SJCRH30 (cell line): ENCODE measurements around the gene RRAD. TPM values are rescaled to one million over a fixed set of nuclear protein-coding genes. Genes with fewer than 3 reads are reported as not detected.
A peak's percentile ranks its signal among the peaks of the same experiment; 100 is the strongest.

Experiments
- DNase-seq, 2 experiments: peaks; one replicate each; pipeline ENCODE4 v3.0.0-alpha.2; 2015 to 2020
- H3K27ac ChIP-seq: fragments of 250-450 bp; sonication (Bioruptor Pico); 2 replicates; pipeline ENCODE4 v1.5.1; 2020; ENCODE audit warnings: mild to moderate bottlenecking, moderate library complexity
- H3K27me3 ChIP-seq: fragments of 250-450 bp; sonication (Bioruptor Pico); 2 replicates; pipeline ENCODE4 v1.5.1; 2020; ENCODE audit warnings: mild to moderate bottlenecking, moderate library complexity
- H3K36me3 ChIP-seq: fragments of 250-450 bp; sonication (Bioruptor Pico); 2 replicates; pipeline ENCODE4 v1.5.1; 2020; ENCODE audit warnings: mild to moderate bottlenecking, moderate library complexity
- H3K4me1 ChIP-seq: fragments of 250-450 bp; sonication (Bioruptor Pico); 2 replicates; pipeline ENCODE4 v1.5.1; 2020; ENCODE audit warnings: mild to moderate bottlenecking, moderate library complexity
- H3K4me3 ChIP-seq: fragments of 250-450 bp; sonication (Bioruptor Pico); 2 replicates; pipeline ENCODE4 v1.5.1; 2020; ENCODE audit warnings: mild to moderate bottlenecking, moderate library complexity
- H3K9me3 ChIP-seq: fragments of 250-450 bp; sonication (Bioruptor Pico); replicated peaks from 2 replicates; pipeline ENCODE4 v1.5.1; 2020; ENCODE audit warnings: mild to moderate bottlenecking, moderate library complexity
- total RNA-seq: library from RNA; depleted of rRNA; stranded (reverse); fragments of >200 nt; shearing (Covaris generic); gene quantifications from 2 replicates; pipeline ENCODE4 v1.2.3, GENCODE V29; 2014

Gene RRAD
- total RNA-seq, 1 experiment from 2014 or later: 0.49 TPM

DNA sequence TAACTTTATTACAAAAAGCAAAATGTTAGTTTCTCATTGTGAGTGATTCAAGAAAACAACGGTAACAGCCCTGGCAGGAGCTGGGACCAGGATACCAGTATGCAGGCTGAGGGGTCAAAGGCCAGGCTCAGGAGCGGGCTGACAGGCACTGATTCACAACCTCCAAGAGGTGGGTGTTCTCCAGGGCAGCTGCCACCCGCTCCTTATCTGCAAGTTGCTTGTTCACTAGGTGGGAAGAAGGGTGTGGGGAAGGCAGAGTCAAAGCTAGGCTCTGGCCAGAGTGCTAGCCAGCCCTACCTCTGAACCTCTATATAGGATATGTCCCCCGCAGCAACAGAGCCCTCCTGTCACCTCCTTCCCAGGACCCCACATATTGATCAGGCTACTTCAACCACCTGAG lies 6.7 kb upstream of the RRAD start:
- Histone ChIP-seq H3K27ac (no peak overlapping the region), H3K4me1 (peaks cover 21% of the 10 kb centered on the region), H3K4me3 (no peak overlapping the region), H3K9me3 (no peaks in the 10 kb centered on the region), H3K36me3 (no peaks in the 10 kb centered on the region), H3K27me3 (no peaks in the 10 kb centered on the region)
- no peak for DNase-seq

GRCh38 chr16:66931665-66932064 lies 6.3 kb upstream of the RRAD start:
- no peak for DNase-seq
- H3K36me3 ChIP-seq: no peaks in the 10 kb centered on the region
- no peak overlapping the region for H3K4me3 ChIP-seq
- H3K4me1 ChIP-seq: peaks cover 25% of the 10 kb centered on the region
- H3K27me3 ChIP-seq: no peaks in the 10 kb centered on the region
- no peak overlapping the region for H3K27ac ChIP-seq
- no peaks in the 10 kb centered on the region for H3K9me3 ChIP-seq

DNA sequence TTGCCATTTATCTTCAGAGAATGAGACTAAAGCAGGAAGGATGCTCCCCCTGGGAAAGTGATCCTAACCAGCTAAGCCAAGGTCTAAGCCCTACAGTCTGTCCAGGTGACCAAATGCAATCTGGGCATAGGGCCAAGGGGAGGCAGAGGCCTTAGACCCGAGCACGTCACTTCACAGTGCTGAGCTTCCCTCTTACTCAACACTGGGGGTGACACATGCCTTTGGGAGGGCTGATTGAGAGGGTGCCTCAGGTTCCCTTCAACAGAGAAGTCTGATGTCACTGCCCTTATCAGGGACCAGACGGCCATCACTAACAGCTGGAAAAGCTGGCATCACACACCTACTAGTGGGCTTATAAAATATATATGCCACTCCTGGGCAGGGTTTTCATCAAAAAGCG lies 4.9 kb upstream of the RRAD start:
- Histone ChIP-seq H3K9me3 (no peaks in the 10 kb centered on the region), H3K4me3 (no peak overlapping the region), H3K36me3 (no peaks in the 10 kb centered on the region), H3K27me3 (no peaks in the 10 kb centered on the region), H3K4me1 (peaks cover 34% of the 10 kb centered on the region), H3K27ac (no peak overlapping the region)
- no peak for DNase-seq

GRCh38 chr16:66928702-66929388 lies 3.5 kb upstream of the RRAD start:
- peak; percentile 71 to 72 for DNase-seq
- Histone ChIP-seq H3K27ac (no peak overlapping the region), H3K36me3 (no peaks in the 10 kb centered on the region), H3K27me3 (peaks cover 5% of the 10 kb centered on the region), H3K4me3 (no peak overlapping the region), H3K9me3 (no peaks in the 10 kb centered on the region), H3K4me1 (peaks cover 34% of the 10 kb centered on the region)

- Histone ChIP-seq H3K27me3 (peaks cover 8% of the 10 kb centered on the region), H3K4me1 (peaks cover 37% of the 10 kb centered on the region), H3K36me3 (no peaks in the 10 kb centered on the region), H3K9me3 (no peaks in the 10 kb centered on the region), H3K4me3 (no peak overlapping the region), H3K27ac (no peak overlapping the region)
- peak; percentile 48 to 54 for DNase-seq
These were observed 2.7 kb upstream of the RRAD start for GRCh38 chr16:66927918-66928649.

DNA sequence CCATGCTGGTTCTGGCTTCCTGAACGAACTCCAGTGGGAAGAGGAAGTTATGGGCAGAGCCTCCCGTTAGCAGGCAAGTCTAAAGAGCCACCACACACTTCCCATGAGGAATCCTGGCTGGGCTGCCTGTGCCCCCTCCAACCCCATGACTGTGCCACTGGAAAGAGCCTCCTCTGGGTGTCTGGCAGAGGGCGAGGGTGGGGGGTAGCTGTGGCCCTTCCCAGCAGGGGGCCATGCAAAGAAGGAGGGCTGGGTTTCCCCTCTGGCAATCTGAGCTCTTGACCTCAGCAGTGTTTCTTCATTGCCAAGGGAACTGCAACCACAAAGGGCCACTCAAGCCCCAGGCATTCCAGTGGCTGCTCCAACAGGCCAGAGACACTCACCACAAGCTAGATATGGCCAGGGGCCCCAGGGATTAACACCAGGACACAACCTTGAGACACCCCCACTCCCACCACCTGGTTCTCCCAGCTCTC lies 1.7 kb upstream of the RRAD start:
- H3K27ac ChIP-seq: no peak overlapping the region
- H3K9me3 ChIP-seq: no peaks in the 10 kb centered on the region
- peaks cover 40% of the 10 kb centered on the region for H3K4me1 ChIP-seq
- DNase-seq: peak; percentile 83 to 84
- no peak overlapping the region for H3K4me3 ChIP-seq
- H3K27me3 ChIP-seq: peaks cover 8% of the 10 kb centered on the region
- H3K36me3 ChIP-seq: no peaks in the 10 kb centered on the region

- H3K4me3 ChIP-seq: no peak overlapping the region
- H3K27ac ChIP-seq: no peak overlapping the region
- DNase-seq: no peak
- no peaks in the 10 kb centered on the region for H3K9me3 ChIP-seq
- H3K4me1 ChIP-seq: peaks cover 40% of the 10 kb centered on the region
- H3K36me3 ChIP-seq: no peaks in the 10 kb centered on the region
- peaks cover 13% of the 10 kb centered on the region for H3K27me3 ChIP-seq
These were observed 1.0 kb upstream of the RRAD start for GRCh38 chr16:66926171-66926947.

DNA sequence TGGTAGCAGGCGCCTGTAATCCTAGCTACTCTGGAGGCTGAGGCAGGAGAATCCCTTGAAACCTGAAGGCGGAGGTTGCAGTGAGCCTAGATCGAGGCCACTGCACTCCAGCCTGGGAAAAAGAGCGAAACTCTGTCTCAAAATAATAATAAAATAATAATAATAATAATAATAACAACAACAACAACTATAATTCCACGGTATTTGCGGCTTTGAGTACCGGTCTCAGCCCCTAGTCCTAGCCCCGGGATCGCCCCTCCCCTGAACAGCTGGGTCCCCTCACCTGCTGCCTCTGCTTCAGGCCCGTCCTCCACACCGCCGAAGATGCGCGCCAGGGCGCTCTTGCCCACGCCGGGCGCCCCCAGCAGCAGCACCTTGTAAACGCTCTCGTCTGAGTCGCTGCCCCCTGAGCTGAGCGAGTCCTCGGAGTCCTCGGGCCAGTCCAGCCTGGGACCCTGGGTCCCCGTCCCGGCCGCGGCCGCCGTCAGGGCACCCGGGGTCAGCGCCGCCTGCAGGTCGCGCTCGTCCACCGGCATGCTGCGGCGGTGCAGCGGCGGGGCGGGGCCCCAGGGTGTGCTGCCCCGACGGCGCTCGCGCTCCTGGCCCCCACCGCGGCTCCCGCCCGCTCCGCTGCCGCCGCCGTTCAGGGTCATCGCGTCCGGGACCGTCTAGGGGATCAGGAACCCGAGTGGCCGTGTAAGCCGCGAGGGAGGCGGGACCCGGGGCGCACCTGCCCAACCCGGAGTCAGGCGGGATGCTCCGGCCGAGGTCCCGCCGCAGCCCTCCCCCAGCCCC lies 611 bp downstream of the RRAD start:
- no peak overlapping the region for H3K27ac ChIP-seq
- peaks cover 18% of the 10 kb centered on the region for H3K27me3 ChIP-seq
- no peak overlapping the region for H3K4me3 ChIP-seq
- peaks cover 40% of the 10 kb centered on the region for H3K4me1 ChIP-seq
- no peak for DNase-seq
- H3K36me3 ChIP-seq: no peaks in the 10 kb centered on the region
- no peaks in the 10 kb centered on the region for H3K9me3 ChIP-seq

DNA sequence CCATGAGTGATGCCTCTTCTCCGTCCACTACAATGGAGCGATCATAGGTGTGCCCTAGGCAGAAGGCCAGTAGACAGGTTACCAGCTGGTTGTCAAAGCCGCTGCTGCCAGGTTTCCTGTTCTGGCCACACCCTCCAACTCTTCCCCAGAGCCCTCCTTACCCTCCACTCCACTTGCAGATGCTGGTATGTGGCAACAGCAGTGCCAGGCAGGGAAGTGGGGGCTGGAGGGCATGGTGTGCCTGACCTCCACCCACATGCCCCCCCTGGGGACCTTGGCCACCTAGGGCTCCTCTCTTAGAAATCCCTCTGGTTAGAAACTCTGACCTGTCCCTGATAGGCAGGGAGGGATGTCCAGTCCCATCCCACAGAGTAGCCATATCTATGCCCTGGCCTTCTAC lies 1.5 kb downstream of the RRAD start:
- Histone ChIP-seq H3K9me3 (no peaks in the 10 kb centered on the region), H3K27ac (no peak overlapping the region), H3K4me1 (peaks cover 40% of the 10 kb centered on the region), H3K4me3 (no peak overlapping the region), H3K36me3 (no peaks in the 10 kb centered on the region), H3K27me3 (peaks cover 23% of the 10 kb centered on the region)
- no peak for DNase-seq

- H3K27ac ChIP-seq: no peak overlapping the region
- no peaks in the 10 kb centered on the region for H3K9me3 ChIP-seq
- H3K27me3 ChIP-seq: peaks cover 28% of the 10 kb centered on the region
- H3K4me3 ChIP-seq: no peak overlapping the region
- H3K36me3 ChIP-seq: no peaks in the 10 kb centered on the region
- H3K4me1 ChIP-seq: peaks cover 36% of the 10 kb centered on the region
- peak; percentile 55 to 65 for DNase-seq
These were observed 2.0 kb downstream of the RRAD start for GRCh38 chr16:66923247-66923731.

GRCh38 chr16:66921729-66922450 lies 3.4 kb downstream of the RRAD start:
- Histone ChIP-seq H3K27ac (no peak overlapping the region), H3K36me3 (no peaks in the 10 kb centered on the region), H3K9me3 (no peaks in the 10 kb centered on the region), H3K27me3 (peaks cover 38% of the 10 kb centered on the region), H3K4me1 (peaks cover 22% of the 10 kb centered on the region), H3K4me3 (no peak overlapping the region)
- DNase-seq: no peak

- H3K36me3 ChIP-seq: no peaks in the 10 kb centered on the region
- no peak overlapping the region for H3K27ac ChIP-seq
- no peak overlapping the region for H3K4me3 ChIP-seq
- no peaks in the 10 kb centered on the region for H3K9me3 ChIP-seq
- peaks cover 14% of the 10 kb centered on the region for H3K4me1 ChIP-seq
- no peak for DNase-seq
- peaks cover 38% of the 10 kb centered on the region for H3K27me3 ChIP-seq
These were observed 4.2 kb downstream of the RRAD start for GRCh38 chr16:66920924-66921680.

DNA sequence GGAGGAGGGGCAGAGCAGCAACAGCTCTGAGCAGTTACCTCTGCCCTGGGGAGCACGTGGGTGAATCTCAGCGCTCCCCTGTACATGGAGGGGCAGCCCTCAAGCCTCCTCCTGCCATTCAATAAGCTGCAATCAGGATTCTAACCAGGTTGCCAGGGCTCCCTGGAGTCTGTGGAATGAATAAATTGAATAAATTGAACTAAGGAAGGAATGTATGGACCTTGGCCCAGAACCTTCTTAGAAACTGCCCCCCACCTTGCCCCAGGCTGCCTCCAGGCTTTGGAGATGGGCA lies 5.1 kb downstream of the RRAD start:
- H3K4me3 ChIP-seq: no peak overlapping the region
- H3K36me3 ChIP-seq: no peaks in the 10 kb centered on the region
- H3K27me3 ChIP-seq: peaks cover 38% of the 10 kb centered on the region
- no peak for DNase-seq
- no peak overlapping the region for H3K27ac ChIP-seq
- H3K4me1 ChIP-seq: peaks cover 11% of the 10 kb centered on the region
- H3K9me3 ChIP-seq: no peaks in the 10 kb centered on the region
